Sigmoid colon (tissue), 7 donors: ENCODE measurements around the gene F2RL1. TPM values are rescaled to one million over a fixed set of nuclear protein-coding genes. Genes with fewer than 3 reads are reported as not detected.

ENCODE experiments used
- DNase-seq: peaks from one replicate; pipeline ENCODE4 v3.0.0-alpha.2; 2019
- H3K27ac ChIP-seq, 4 donors: fragments of 200-600 bp; sonication (generic); one replicate each; pipeline ENCODE4 v1.5.1; 2016 to 2019; ENCODE audit warnings: mild to moderate bottlenecking in 1 of 4
- H3K27me3 ChIP-seq, 3 donors: fragments of 200-600 bp; sonication (generic); one replicate each; pipeline ENCODE4 v1.5.1; 2019; ENCODE audit warnings: mild to moderate bottlenecking in 1 of 3
- H3K36me3 ChIP-seq, 4 donors: fragments of 200-600 bp; sonication (generic); one replicate each; pipeline ENCODE4 v1.5.1; 2016 to 2019
- H3K4me1 ChIP-seq, 4 donors: fragments of 200-600 bp; sonication (generic); one replicate each; pipeline ENCODE4 v1.5.1; 2017 to 2019
- H3K4me3 ChIP-seq, 4 donors: fragments of 200-600 bp; sonication (generic); one replicate each; pipeline ENCODE4 v1.5.1; 2017 to 2019; ENCODE audit warnings: mild to moderate bottlenecking in 2 of 4, moderate library complexity in 1 of 4
- H3K9me3 ChIP-seq, 4 donors: fragments of 200-600 bp in 3 of 4; sonication (generic) in 3 of 4; one replicate each; pipeline versions ENCODE4 v1.5.1 to v1.6.1; 2013 to 2019
- CTCF ChIP-seq, 4 experiments: fragments of 450-650 bp in 3 of 4; fragments of 200-600 bp in 1 of 4; IDR thresholded peaks; one replicate each; pipeline ENCODE4 v1.5.1; 2016 to 2019; ENCODE audit warnings: antibody characterized with exemption in 4 of 4, mild to moderate bottlenecking in 3 of 4, moderate library complexity in 2 of 4
- EP300 ChIP-seq, 4 donors: sonication (generic); formaldehyde crosslinking; IDR thresholded peaks; one replicate each; pipeline ENCODE4 v1.6.1; 2017; ENCODE audit warnings: antibody characterized with exemption in 4 of 4
- POLR2A ChIP-seq, 2 donors: fragments of 450-650 bp; IDR thresholded peaks; one replicate each; pipeline ENCODE4 v1.6.1; 2016; ENCODE audit warnings: antibody characterized with exemption in 2 of 2, mild to moderate bottlenecking in 2 of 2, moderate library complexity in 2 of 2
- POLR2AphosphoS5 ChIP-seq, 4 donors: sonication (generic); formaldehyde crosslinking; IDR thresholded peaks; one replicate each; pipeline ENCODE4 v1.6.1; 2017; ENCODE audit warnings: antibody characterized with exemption in 4 of 4
- WGBS, 2 donors: extraction: QIAGEN DNeasy Blood & Tissue Kit; methylation state at CpG; one replicate each; pipeline ENCODE4 v1.1.7; 2013; 5-methylcytosine and 5-hydroxymethylcytosine counted together
- intact Hi-C: fragments of 100-400 bp; cut with DNase I; formaldehyde crosslinking; loops from one replicate; pipeline ENCODE4 v1.15.1; 2023
- polyA plus RNA-seq, 3 donors: library from polyadenylated mRNA; stranded (reverse); fragments of 200-250 nt; gene quantifications; one replicate each; pipeline ENCODE4 v1.2.3, GENCODE V29; 2013
- total RNA-seq, 4 donors: library from RNA; depleted of rRNA; stranded (reverse); fragments of >200 nt; gene quantifications; one replicate each; pipeline ENCODE4 v1.1.0, GENCODE V29; 2016
- donor health status: healthy with polysubstance abuse.
- donor health status: Bipolar disorder and iron deficiency.
- donor health status: healthy.

The F2RL1 gene
- total and polyA plus RNA-seq, 7 donors = 0.16 to 51.7 (median 0.55) TPM

GRCh38 chr5:76789991-76790581 is 28.7 kb upstream of the F2RL1 start:
- TF ChIP-seq CTCF (IDR thresholded peaks at IDR 0.05) (no peak), EP300 (IDR thresholded peaks at IDR 0.05) (no peak), POLR2AphosphoS5 (IDR thresholded peaks at IDR 0.05) (no peak), POLR2A (IDR thresholded peaks at IDR 0.05) (no peak)
- H3K27me3 ChIP-seq = no peaks in the 10 kb centered on the region
- peak overlapping the region; percentile 26 to 69 (median 40) for H3K27ac ChIP-seq
- H3K36me3 ChIP-seq = no peaks in the 10 kb centered on the region
- intact Hi-C loops = no loop called here
- no peaks in the 10 kb centered on the region for H3K4me1 ChIP-seq
- H3K4me3 ChIP-seq = no peak overlapping the region
- no peaks in the 10 kb centered on the region for H3K9me3 ChIP-seq
- 82 to 85% methylated on average over 8 of the region's 8 CpGs for WGBS, 2 donors
- no peak for DNase-seq

- intact Hi-C loops = no loop called here
- H3K4me1 ChIP-seq = no peaks in the 10 kb centered on the region
- no peak overlapping the region for H3K4me3 ChIP-seq
- H3K27ac ChIP-seq = peak overlapping the region; percentile 18 to 69 (median 40)
- TF ChIP-seq EP300 (IDR thresholded peaks at IDR 0.05) (no peak), POLR2AphosphoS5 (IDR thresholded peaks at IDR 0.05) (peak in 1 of 4 donors; percentile 23)
- no peaks in the 10 kb centered on the region for H3K36me3 ChIP-seq
- H3K9me3 ChIP-seq = no peaks in the 10 kb centered on the region
- WGBS, 2 donors = 22 to 40% methylated on average over 3 of the region's 3 CpGs
- H3K27me3 ChIP-seq = no peaks in the 10 kb centered on the region
- no peak for DNase-seq
Measured at GRCh38 chr5:76790632-76791290, 28.1 kb upstream of the F2RL1 start.

GRCh38 chr5:76791461-76791860 is 27.4 kb upstream of the F2RL1 start:
- no peak overlapping the region for H3K4me3 ChIP-seq
- no peaks in the 10 kb centered on the region for H3K36me3 ChIP-seq
- no peaks in the 10 kb centered on the region for H3K27me3 ChIP-seq
- TF ChIP-seq POLR2A (IDR thresholded peaks at IDR 0.05) (no peak), POLR2AphosphoS5 (IDR thresholded peaks at IDR 0.05) (no peak), CTCF (IDR thresholded peaks at IDR 0.05) (no peak), EP300 (IDR thresholded peaks at IDR 0.05) (no peak)
- peak overlapping the region; percentile 7 to 69 (median 34) for H3K27ac ChIP-seq
- no peak for DNase-seq
- no peaks in the 10 kb centered on the region for H3K4me1 ChIP-seq
- no peaks in the 10 kb centered on the region for H3K9me3 ChIP-seq
- 77 to 89% methylated on average over 1 of the region's 1 CpG for WGBS, 2 donors
- intact Hi-C loops = no loop called here

- Histone ChIP-seq H3K27ac (no peak overlapping the region), H3K36me3 (no peaks in the 10 kb centered on the region), H3K4me1 (no peaks in the 10 kb centered on the region), H3K27me3 (no peaks in the 10 kb centered on the region), H3K4me3 (no peak overlapping the region), H3K9me3 (no peaks in the 10 kb centered on the region)
- no peak for TF ChIP-seq CTCF (IDR thresholded peaks at IDR 0.05)
- no peak for TF ChIP-seq POLR2AphosphoS5 (IDR thresholded peaks at IDR 0.05)
- no peak for TF ChIP-seq POLR2A (IDR thresholded peaks at IDR 0.05)
- TF ChIP-seq EP300 (IDR thresholded peaks at IDR 0.05) = no peak
- WGBS, 2 donors = 78 to 79% methylated on average over 4 of the region's 4 CpGs
- DNase-seq = no peak
- intact Hi-C loops = no loop called here
Measured at GRCh38 chr5:76794871-76795270, 24.0 kb upstream of the F2RL1 start.

- DNase-seq = no peak
- 96 to 98% methylated on average over 1 of the region's 1 CpG for WGBS, 2 donors
- TF ChIP-seq CTCF (IDR thresholded peaks at IDR 0.05) (no peak), EP300 (IDR thresholded peaks at IDR 0.05) (no peak), POLR2AphosphoS5 (IDR thresholded peaks at IDR 0.05) (no peak), POLR2A (IDR thresholded peaks at IDR 0.05) (no peak)
Measured at GRCh38 chr5:76799588-76799987, 19.2 kb upstream of the F2RL1 start.

More at GRCh38 chr5:76799588-76799987, 19.2 kb upstream of the F2RL1 start:
- Histone ChIP-seq H3K36me3 (no peaks in the 10 kb centered on the region), H3K4me3 (no peak overlapping the region), H3K4me1 (no peaks in the 10 kb centered on the region), H3K27ac (no peak overlapping the region), H3K9me3 (no peaks in the 10 kb centered on the region), H3K27me3 (no peaks in the 10 kb centered on the region)
- intact Hi-C loops = no loop called here
